Esophagus muscularis mucosa (tissue), 4 donors: ENCODE measurements around the gene ASIC2. TPM values are rescaled to one million over a fixed set of nuclear protein-coding genes. Genes with fewer than 3 reads are reported as not detected.

Experiments
- DNase-seq: peaks from one replicate; pipeline ENCODE4 v3.0.0-alpha.2; 2017; ENCODE audit errors: extremely low spot score
- H3K27ac ChIP-seq, 4 donors: fragments of 200-600 bp; sonication (generic); replicated peaks in 1 of 4; 1 replicate in 3 of 4; 2 replicates in 1 of 4; pipeline ENCODE4 v1.5.1; 2016 to 2019; ENCODE audit warnings: mild to moderate bottlenecking in 1 of 4
- H3K27me3 ChIP-seq, 4 donors: fragments of 200-600 bp; sonication (generic); one replicate each; pipeline versions ENCODE4 v1.5.1 to v1.6.0; 2016 to 2019
- H3K36me3 ChIP-seq, 4 donors: fragments of 200-600 bp; sonication (generic); one replicate each; pipeline ENCODE4 v1.5.1; 2016 to 2019
- H3K4me1 ChIP-seq, 4 donors: fragments of 200-600 bp; sonication (generic); one replicate each; pipeline ENCODE4 v1.5.1; 2016 to 2019
- H3K4me3 ChIP-seq, 4 donors: fragments of 200-600 bp; sonication (generic); 1 replicate in 2 of 4; 2 replicates in 2 of 4; pipeline ENCODE4 v1.5.1; 2016 to 2019; ENCODE audit warnings: mild to moderate bottlenecking in 4 of 4, moderate library complexity in 1 of 4
- H3K9me3 ChIP-seq, 4 donors: fragments of 200-600 bp; sonication (generic); 1 replicate in 3 of 4; 2 replicates in 1 of 4; pipeline ENCODE4 v1.5.1; 2016 to 2019
- EP300 ChIP-seq: sonication (generic); formaldehyde crosslinking; IDR thresholded peaks from one replicate; pipeline ENCODE4 v1.6.1; 2017; ENCODE audit warnings: antibody characterized with exemption
- POLR2A ChIP-seq: fragments of 450-650 bp; IDR thresholded peaks from one replicate; pipeline ENCODE4 v1.6.1; 2017; ENCODE audit warnings: antibody characterized with exemption, moderate library complexity, mild to moderate bottlenecking, low read depth
- POLR2AphosphoS5 ChIP-seq, 2 donors: sonication (generic); formaldehyde crosslinking; IDR thresholded peaks; one replicate each; pipeline ENCODE4 v1.6.1; 2017; ENCODE audit warnings: antibody characterized with exemption in 2 of 2
- WGBS: methylation state at CpG from one replicate; pipeline ENCODE4 v1.1.5; 2018; 5-methylcytosine and 5-hydroxymethylcytosine counted together
- intact Hi-C: fragments of 100-400 bp; cut with DNase I; formaldehyde crosslinking; loops from one replicate; pipeline ENCODE4 v1.15.1; 2023
- total RNA-seq, 4 donors: library from RNA; depleted of rRNA; stranded (reverse); fragments of >200 nt; gene quantifications; one replicate each; pipeline versions ENCODE4 v1.1.0 to v1.2.1, GENCODE V29; 2016
- TF ChIP-seq, protein P1 (sequence below), 3 experiments: fragments of 200-600 bp in 2 of 3; fragments of 450-650 bp in 1 of 3; sonication (generic) in 2 of 3; IDR thresholded peaks; one replicate each; pipeline ENCODE4 v1.5.1; 2017 to 2019; ENCODE audit warnings: antibody characterized with exemption in 3 of 3, mild to moderate bottlenecking in 2 of 3, moderate library complexity in 1 of 3

The ASIC2 gene
- total RNA-seq, 4 donors from 2014 or later: 0.13 TPM; not detected in 3

DNA sequence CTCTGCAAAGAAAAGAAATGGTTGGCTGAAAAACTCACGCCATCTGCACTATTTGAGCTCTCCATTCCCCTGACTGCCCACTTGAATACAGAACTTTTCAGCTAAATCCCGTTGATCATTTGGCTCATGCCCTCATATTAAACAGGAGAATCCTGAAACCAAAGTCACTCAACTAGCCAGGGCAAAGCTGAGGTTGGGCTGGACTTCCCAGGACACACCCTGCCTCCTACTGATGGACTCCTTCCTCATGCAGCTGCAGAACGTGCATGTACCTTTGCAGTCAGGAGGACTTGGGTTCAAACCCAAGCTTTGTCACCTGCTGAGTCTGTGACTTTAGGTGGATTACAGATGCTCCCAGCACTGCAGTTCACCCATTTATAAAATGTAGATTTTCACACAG lies 7.7 kb downstream of the ASIC2 start:
- no peak for DNase-seq
- intact Hi-C loops: no loop called here
- Histone ChIP-seq H3K4me1 (peaks cover 0 to 15% (median 14%) of the 10 kb centered on the region in 4 donors), H3K27me3 (peaks cover 0 to 18% (median under 1%) of the 10 kb centered on the region in 4 donors), H3K9me3 (no peaks in the 10 kb centered on the region), H3K4me3 (no peak overlapping the region), H3K36me3 (no peaks in the 10 kb centered on the region), H3K27ac (no peak overlapping the region)
- TF ChIP-seq POLR2A (no peak), POLR2AphosphoS5 (IDR thresholded peaks at IDR 0.05) (no peak), EP300 (no peak)
- TF ChIP-seq, protein P1, sequence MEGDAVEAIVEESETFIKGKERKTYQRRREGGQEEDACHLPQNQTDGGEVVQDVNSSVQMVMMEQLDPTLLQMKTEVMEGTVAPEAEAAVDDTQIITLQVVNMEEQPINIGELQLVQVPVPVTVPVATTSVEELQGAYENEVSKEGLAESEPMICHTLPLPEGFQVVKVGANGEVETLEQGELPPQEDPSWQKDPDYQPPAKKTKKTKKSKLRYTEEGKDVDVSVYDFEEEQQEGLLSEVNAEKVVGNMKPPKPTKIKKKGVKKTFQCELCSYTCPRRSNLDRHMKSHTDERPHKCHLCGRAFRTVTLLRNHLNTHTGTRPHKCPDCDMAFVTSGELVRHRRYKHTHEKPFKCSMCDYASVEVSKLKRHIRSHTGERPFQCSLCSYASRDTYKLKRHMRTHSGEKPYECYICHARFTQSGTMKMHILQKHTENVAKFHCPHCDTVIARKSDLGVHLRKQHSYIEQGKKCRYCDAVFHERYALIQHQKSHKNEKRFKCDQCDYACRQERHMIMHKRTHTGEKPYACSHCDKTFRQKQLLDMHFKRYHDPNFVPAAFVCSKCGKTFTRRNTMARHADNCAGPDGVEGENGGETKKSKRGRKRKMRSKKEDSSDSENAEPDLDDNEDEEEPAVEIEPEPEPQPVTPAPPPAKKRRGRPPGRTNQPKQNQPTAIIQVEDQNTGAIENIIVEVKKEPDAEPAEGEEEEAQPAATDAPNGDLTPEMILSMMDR (IDR thresholded peaks at IDR 0.05): no peak
- 75% methylated on average over 2 of the region's 3 CpGs for WGBS

DNA sequence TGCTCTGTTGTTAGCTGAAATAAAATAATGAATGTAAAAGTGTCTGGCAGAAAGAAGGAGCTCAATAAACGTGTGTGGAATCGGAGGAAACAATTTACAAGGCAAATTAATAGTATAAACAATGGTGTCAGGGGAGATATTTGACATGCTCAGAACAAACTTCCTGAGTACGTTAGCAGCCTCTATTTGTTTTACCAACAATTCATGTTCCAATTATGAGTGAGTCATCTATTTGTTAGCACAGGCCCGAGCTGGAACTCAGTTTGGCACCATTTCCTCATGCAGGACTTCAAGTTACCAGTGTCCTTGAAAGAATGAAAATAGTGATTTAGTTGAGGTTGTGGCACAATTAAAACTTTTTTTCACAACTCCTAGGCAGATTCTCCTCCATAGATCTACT lies 9.1 kb downstream of the ASIC2 start:
- Histone ChIP-seq H3K36me3 (no peaks in the 10 kb centered on the region), H3K27ac (no peak overlapping the region), H3K27me3 (peaks cover 0 to 4% (median 0%) of the 10 kb centered on the region in 4 donors), H3K4me3 (no peak overlapping the region), H3K4me1 (peaks cover 0 to 15% (median 14%) of the 10 kb centered on the region in 4 donors), H3K9me3 (no peaks in the 10 kb centered on the region)
- intact Hi-C loops: no loop called here
- no peak for DNase-seq
- TF ChIP-seq EP300: no peak
- TF ChIP-seq, protein P1 (IDR thresholded peaks at IDR 0.05): no peak
- WGBS: 12% methylated on average over 4 of the region's 4 CpGs

DNA sequence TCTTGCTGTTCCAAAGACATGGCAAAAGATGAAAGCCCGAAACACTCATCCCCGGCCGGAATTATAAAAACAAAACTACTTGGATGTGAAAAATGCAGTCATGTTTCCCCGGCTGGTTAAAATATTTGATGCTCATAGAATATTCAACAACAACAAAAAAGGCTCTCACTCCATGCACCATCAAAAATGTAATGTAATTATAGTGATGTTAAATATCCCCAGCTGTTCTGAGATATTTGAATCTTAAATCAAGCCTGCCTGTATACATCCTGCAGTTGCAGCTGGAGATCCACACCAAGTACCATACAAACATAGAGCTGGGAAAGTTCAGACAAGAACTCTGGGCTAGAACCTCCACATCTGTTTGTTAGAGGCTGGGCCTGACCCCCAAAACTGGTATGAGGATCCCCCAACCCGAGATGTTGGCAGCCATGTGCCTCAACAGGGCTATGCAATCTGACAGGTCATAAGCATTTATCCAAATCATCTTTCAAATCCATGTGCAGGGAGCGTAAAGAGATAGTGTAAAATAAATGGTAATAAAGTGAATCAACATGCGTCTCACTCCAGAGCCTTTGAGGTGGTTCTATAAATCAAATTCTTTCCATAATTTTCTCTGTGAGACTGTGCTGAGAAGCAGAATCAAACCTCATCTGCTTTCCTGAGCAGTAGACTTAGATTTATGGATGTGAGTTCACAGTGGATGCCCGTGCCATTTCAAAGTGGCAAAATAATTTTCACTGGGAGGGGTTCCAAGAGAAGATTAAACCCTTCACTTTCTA lies 12.7 kb downstream of the ASIC2 start:
- intact Hi-C loops: no loop called here
- no peak for TF ChIP-seq POLR2A
- TF ChIP-seq, protein P1 (IDR thresholded peaks at IDR 0.05): no peak
- no peak for TF ChIP-seq EP300
- no peak for TF ChIP-seq POLR2AphosphoS5 (IDR thresholded peaks at IDR 0.05)
- Histone ChIP-seq H3K4me1 (peaks cover 0 to 15% (median 14%) of the 10 kb centered on the region in 4 donors), H3K27ac (no peak overlapping the region), H3K4me3 (no peak overlapping the region), H3K9me3 (no peaks in the 10 kb centered on the region), H3K36me3 (no peaks in the 10 kb centered on the region), H3K27me3 (peaks cover 0 to 9% (median 0%) of the 10 kb centered on the region in 4 donors)
- DNase-seq: no peak
- 73% methylated on average over 8 of the region's 8 CpGs for WGBS

DNA sequence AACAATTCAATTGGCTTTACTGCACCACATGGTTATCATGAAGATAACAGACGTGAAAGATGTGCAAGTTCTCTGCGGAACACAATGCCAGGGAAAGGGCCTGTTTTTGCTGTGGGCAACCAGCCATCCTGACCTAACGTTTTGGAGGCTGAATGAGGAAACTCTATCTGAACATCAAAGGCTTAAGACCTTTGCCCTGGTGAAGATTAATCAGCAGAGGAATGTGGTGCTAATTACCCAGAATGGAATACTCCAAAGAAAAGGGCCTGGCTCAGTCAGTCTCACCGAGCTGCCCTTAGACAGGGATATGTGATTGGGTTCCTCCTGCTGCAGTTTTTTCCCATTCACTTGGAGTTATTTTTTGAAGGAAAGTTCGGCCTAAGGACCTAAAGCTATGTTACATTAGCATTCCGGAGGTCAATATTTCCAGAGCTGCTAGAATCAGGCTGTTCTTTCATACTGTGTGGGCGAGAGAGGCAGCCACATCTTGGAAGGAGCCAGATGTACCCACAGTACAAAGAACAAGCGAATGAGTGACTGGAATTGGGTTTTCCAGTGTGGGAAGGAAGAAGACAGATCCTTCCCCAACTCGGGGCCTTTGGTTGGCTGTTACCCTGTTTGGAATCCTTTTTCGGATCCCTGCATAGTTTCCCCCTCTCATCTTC lies 15.5 kb downstream of the ASIC2 start:
- no peak for DNase-seq
- TF ChIP-seq, protein P1 (IDR thresholded peaks at IDR 0.05): no peak
- no peak for TF ChIP-seq POLR2A
- TF ChIP-seq EP300: no peak
- TF ChIP-seq POLR2AphosphoS5 (IDR thresholded peaks at IDR 0.05): no peak
- 67% methylated on average over 10 of the region's 10 CpGs for WGBS
- intact Hi-C loops: no loop called here
- H3K27me3 ChIP-seq: peaks cover 0 to 9% (median 0%) of the 10 kb centered on the region in 4 donors
- H3K4me1 ChIP-seq: no peaks in the 10 kb centered on the region
- no peaks in the 10 kb centered on the region for H3K9me3 ChIP-seq
- no peak overlapping the region for H3K27ac ChIP-seq
- no peak overlapping the region for H3K4me3 ChIP-seq
- H3K36me3 ChIP-seq: no peaks in the 10 kb centered on the region
